GM12892 (cell line): ENCODE results near the gene FSTL3.
"Not testable (repeated sequence)": the region's sequence is repeated elsewhere in the genome, so short reads cannot be mapped to it uniquely, and the experiment has no call there.

Experiments used
- DNase-seq: peaks from one replicate; pipeline ENCODE4 v3.0.0; 2011; ENCODE audit not compliant: insufficient read length
- FAIRE-seq: peaks from 2 replicates; lab custom pipeline; 2011; peaks lifted over from hg19 to GRCh38; lab: Jason Lieb, UNC
- POLR2A ChIP-seq: IDR thresholded peaks from 2 replicates; pipeline ENCODE4 v1.6.1; 2011; ENCODE audit warnings: low read depth, low read length, control low read depth
- POLR2AphosphoS5 ChIP-seq: IDR thresholded peaks from 2 replicates; pipeline ENCODE4 v1.6.1; 2011; ENCODE audit warnings: low read depth, low read length, control low read depth
- TAF1 ChIP-seq: IDR thresholded peaks from 2 replicates; pipeline ENCODE4 v1.6.1; 2011; ENCODE audit warnings: low read depth, mild to moderate bottlenecking, control low read depth, low read length, borderline replicate concordance

Gene FSTL3

DNA sequence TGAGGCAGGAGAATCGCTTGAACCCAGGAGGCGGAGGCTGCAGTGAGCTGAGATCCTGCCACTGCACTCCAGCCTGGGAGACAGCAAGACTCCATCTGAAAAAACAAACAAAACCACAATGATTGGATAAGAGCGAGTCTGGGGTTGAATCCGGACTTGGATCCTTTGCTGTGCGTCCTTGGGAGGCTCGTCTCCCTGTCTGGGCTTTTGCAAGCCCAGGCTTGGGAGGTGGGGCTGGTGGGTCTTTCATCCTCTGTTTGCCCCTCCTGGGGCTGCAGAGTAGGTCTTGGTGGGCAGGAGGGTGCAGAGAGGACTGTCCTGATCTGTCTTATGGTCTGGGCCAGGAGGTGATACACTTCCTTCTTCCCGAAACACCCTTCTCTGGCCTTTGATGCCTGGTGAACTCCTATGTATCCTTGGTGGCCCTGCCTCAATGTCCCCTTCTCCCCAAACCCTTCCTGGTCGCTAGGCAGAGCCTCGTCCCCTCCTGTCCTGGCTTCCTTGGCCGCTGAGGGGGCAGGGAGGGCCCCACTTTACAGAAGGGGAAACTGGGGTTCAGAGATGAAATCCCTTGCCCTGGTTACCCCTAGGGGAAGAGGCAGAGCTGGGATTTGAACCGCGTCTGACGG lies 49.4 kb downstream of the FSTL3 start:
- TF ChIP-seq TAF1 (no peak), POLR2AphosphoS5 (no peak), POLR2A (no peak)

DNA sequence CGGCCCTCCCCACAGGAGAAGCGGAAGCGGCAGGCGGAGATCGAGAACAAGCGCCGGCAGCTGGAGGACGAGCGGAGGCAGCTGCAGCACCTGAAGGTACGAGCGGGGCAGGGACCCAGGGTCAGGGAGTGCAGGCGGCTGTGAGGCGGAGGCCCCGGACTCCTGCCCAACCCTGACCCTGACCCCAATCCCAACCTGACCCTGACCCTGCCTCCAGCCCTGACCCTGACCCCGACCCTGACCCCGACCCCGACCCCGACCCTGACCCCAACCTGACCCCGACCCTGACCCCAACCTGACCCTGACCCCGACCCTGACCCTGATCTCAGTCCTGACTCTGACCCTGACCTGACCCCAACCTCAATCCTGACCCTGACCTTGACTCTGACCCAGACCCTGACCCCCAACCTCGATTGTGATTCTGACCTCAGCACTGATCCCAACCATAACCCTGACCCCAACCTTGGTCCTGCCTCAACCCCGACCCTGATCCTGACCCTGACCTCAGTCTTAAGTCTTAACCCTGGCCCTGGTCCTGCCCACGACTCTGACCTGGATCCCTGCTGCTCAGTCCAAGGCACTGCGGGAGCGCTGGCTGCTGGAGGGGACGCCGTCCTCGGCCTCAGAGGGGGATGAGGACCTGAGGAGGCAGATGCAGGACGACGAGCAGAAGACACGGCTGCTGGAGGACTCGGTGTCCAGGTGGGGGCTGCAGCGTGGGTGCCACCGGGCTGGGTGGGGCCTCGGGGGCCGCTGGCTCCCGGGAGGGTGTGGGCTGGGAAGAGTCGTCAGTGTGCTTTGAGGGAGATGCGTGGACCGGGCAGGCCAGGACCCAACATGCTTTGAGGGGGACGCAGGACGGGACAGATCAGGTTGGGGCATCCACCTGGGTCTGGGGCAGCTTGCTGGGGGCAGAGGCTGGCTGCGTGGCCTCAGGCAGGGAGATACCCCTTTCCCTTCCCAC lies 51.1 kb downstream of the FSTL3 start:
- TF ChIP-seq TAF1 (no peak), POLR2A (no peak), POLR2AphosphoS5 (no peak)
- no peak for DNase-seq
- no peak for FAIRE-seq

More for the DNA sequence above, 49.4 kb downstream of the FSTL3 start:
- FAIRE-seq (no peak), DNase-seq (no peak)

DNA sequence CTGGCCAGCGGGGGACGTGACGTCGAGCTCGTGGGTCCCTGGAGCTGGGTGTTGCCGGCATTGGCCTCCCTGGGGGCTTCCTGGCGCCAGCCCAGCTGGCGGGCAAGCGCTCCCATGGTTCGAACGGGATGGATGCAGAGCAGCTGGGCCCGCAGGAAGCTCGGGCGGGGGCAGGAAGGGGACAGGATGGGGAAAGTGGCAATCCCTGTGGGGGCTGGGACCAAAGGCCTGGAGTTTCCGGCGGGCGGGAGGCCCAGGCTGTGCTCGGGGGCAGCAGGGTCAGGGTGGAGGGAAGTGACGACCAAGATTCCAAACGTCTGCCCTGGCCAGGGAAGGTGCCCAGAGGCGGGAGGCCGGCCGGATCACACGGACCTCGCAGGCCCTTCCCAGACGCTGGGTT lies 51.8 kb downstream of the FSTL3 start:
- FAIRE-seq (no peak), DNase-seq (no peak)
- no peak for TF ChIP-seq TAF1
- TF ChIP-seq POLR2A, result no peak
- no peak for TF ChIP-seq POLR2AphosphoS5

DNA sequence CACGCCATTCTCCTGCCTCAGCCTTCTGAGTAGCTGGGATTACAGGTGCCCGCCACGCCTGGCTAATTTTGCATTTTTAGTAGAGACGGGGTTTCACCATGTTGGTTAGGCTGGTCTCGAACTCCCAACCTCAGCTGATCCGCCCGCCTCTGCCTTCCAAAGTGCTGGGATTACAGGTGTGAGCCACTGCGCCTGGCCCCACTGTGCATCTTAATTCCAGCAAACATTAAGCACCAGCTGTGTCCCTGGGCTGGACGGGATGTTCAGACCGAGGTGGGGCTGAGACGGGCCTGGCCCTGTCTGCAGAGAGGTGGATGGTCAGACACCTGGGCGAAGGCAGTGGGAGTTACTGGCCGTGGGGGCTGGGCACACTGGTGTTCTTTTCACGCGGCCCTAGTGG lies 53.4 kb downstream of the FSTL3 start:
- not testable (repeated sequence) for DNase-seq, FAIRE-seq

DNA sequence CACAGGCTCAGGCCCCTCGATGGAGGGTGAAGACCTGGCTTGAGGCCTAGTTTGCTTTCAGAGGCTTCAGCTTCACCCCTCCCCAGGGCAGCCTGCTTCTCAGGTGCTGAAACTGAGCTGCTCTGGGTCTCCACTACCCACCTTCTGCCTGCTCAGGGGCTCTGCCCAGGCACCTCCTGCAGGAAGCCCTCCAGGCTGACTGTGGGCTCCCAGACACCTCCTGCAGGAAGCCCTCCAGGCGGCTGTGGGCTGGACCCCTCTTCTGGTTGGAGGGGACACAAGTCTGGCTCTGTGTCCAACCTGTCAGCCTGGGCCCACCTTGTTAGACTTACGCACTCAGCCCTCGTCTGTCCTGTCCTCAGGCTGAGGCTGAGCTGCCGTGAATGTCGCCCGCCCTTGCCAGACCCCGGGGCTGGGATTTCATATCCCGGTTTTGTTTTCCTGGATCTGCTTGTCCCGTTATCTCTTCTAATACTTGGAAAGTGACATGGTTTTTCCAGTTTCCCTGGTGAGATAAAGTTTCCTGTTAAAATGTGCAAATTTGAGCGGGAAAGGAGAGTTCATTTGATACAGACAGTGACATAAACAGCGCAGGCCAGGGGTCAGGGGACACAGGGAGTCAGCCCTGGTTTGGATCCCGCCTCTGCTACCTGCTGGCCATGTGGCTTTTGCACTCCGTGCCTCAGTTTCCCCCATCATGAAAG lies 53.9 kb downstream of the FSTL3 start:
- TF ChIP-seq POLR2AphosphoS5 (no peak), POLR2A (no peak)
- no peak for DNase-seq
- FAIRE-seq, result no peak

DNA sequence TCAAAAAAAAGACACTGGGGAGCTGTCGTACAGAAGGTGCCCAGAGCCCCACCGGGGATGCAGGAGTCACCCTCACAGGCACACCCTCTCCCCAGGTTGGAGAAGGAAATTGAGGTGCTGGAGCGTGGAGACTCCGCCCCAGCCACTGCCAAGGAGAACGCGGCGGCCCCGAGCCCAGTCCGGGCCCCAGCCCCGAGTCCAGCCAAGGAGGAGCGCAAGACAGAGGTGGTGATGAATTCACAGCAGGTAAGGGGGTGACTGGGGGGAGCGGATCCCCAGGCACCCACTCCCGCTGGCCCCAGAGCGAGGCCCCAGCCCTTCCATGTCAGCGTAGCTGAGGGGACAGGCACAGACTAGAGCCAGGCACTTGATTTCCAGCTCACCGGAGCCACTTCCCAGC lies 54.8 kb downstream of the FSTL3 start:
- no peak for FAIRE-seq
- DNase-seq, result no peak
- TF ChIP-seq POLR2A (no peak), TAF1 (no peak), POLR2AphosphoS5 (no peak)

DNA sequence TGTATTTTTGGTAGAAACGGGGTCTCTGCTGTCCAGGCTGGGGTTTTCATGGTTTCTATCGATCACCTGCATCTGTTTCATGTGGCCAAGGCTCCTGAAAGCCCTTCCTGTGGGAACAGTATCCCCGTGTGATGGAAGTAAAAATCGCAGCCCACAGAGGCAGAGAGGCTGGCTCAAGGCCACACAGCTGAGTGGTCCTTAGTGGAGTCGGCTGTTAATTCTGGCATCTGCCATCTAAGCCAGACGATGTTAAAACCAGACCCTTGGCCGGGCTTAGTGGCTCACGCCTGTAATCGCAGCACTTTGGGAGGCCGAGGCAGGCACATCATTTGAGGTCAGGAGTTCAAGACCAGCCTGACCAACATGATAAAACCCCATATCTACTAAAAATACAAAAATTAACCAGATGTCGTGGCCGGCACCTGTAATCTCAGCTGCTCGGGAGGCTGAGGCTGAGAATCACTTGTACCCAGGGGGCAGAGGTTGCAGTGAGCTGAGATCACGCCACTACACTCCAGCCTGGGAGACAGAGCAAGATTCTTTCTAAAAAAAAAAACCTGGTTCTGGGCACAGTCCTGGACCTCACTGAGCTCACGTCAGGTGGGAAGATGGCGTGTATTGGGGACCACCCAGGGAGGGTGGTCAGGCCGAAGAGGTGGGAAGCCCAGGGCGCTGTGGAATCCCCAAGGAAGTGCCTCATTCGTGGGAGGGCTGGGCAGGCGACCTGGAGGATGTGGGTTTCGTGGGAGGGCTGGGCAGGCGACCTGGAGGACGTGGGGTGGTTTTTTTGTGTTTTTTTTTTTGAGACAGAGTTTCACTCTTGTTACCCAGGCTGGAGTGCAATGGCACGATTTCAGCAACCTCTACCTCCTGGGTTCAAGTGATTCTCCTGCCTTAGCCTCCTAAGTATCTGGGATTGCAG lies 56.2 kb downstream of the FSTL3 start:
- FAIRE-seq, result peak; percentile 24
- TF ChIP-seq POLR2AphosphoS5 (no peak), POLR2A (no peak), TAF1 (no peak)
- no peak for DNase-seq
